B cell (primary cell): Measurements from ENCODE around the gene PPT2. TPM values are rescaled to one million over a fixed set of nuclear protein-coding genes. Genes with fewer than 3 reads are reported as not detected.

Experiments used
- ATAC-seq: fragments of 200-7000 bp; cut with Tn5 transposase; one replicate; pipeline ENCODE4 v1.10.0; 2021; ENCODE audit warnings: low read depth, mild to moderate bottlenecking, moderate number of reproducible peaks, moderate library complexity
- CTCF ChIA-PET: fragments of 350-600 bp; sonication (Branson Sonifier 250); formaldehyde crosslinking; loops from one replicate; lab custom pipeline; 2021; ENCODE audit warnings: antibody characterized with exemption, inconsistent platforms; lab: Charles Lee
- POLR2A ChIA-PET: fragments of 350-600 bp; sonication (Branson Sonifier 250); formaldehyde crosslinking; loops from one replicate; lab custom pipeline; 2021; ENCODE audit warnings: antibody characterized with exemption; lab: Charles Lee
- DNase-seq: peaks from one replicate; pipeline ENCODE4 v3.0.0; 2013
- H2AFZ ChIP-seq: 2 replicates; pipeline ENCODE4 v1.6.1; 2012; ENCODE audit warnings: mild to moderate bottlenecking, low read depth, low read length; ENCODE audit not compliant: insufficient read depth, poor library complexity, severe bottlenecking
- H3K27ac ChIP-seq, 2 donors: 1 replicate in 1 of 2; 2 replicates in 1 of 2; pipeline ENCODE4 v1.5.1; 2012 to 2013; ENCODE audit warnings: low read length in 2 of 2, mild to moderate bottlenecking in 2 of 2, moderate library complexity in 1 of 2
- H3K27me3 ChIP-seq, 4 experiments: fragments of 200-600 bp in 1 of 4; sonication (generic) in 1 of 4; replicated peaks in 1 of 4; 1 replicate in 2 of 4; 2 replicates in 2 of 4; pipeline versions ENCODE4 v1.6.1 to v1.7.0; 2013 to 2016; ENCODE audit warnings: low read length in 3 of 4, mild to moderate bottlenecking in 2 of 4, mixed read lengths in 1 of 4, moderate library complexity in 1 of 4; ENCODE audit not compliant: insufficient read depth in 4 of 4, control insufficient read depth in 3 of 4; ENCODE audit errors: control extremely low read depth in 1 of 4
- H3K36me3 ChIP-seq, 2 experiments: replicated peaks in 1 of 2; 1 replicate in 1 of 2; 2 replicates in 1 of 2; pipeline versions ENCODE4 v1.6.1 to v1.7.1; 2013; ENCODE audit warnings: low read length in 1 of 2; ENCODE audit not compliant: insufficient read depth in 2 of 2, control insufficient read depth in 1 of 2; ENCODE audit errors: control extremely low read depth in 1 of 2, extremely low read depth in 1 of 2
- H3K4me1 ChIP-seq, 2 donors: fragments of 200-600 bp in 1 of 2; sonication (generic) in 1 of 2; 1 replicate in 1 of 2; 2 replicates in 1 of 2; pipeline versions ENCODE4 v1.5.1 to v1.6.1; 2013 to 2017; ENCODE audit warnings: low read length in 2 of 2; ENCODE audit not compliant: control insufficient read depth in 2 of 2, insufficient read depth in 2 of 2
- H3K4me2 ChIP-seq: replicated peaks from 2 replicates; pipeline ENCODE3; 2012; ENCODE audit warnings: mild to moderate bottlenecking, low read depth, low read length; ENCODE audit not compliant: poor library complexity, severe bottlenecking
- H3K4me3 ChIP-seq, 5 experiments: fragments of 200-600 bp in 1 of 5; sonication (generic) in 1 of 5; 1 replicate in 3 of 5; 2 replicates in 2 of 5; pipeline versions ENCODE4 v1.5.1 to v1.7.0; 2011 to 2016; ENCODE audit warnings: low read length in 4 of 5, mild to moderate bottlenecking in 4 of 5, low read depth in 2 of 5, control low read depth in 1 of 5, moderate library complexity in 1 of 5; ENCODE audit not compliant: insufficient read depth in 1 of 5; ENCODE audit errors: control extremely low read depth in 1 of 5, extremely low read depth in 1 of 5
- H3K79me2 ChIP-seq: fragments of 200-600 bp; sonication (generic); one replicate; pipeline ENCODE4 v1.6.0; 2016; ENCODE audit warnings: low read length; ENCODE audit not compliant: control insufficient read depth, insufficient read depth
- H3K9ac ChIP-seq: fragments of 200-600 bp; sonication (generic); 2 replicates; pipeline ENCODE4 v1.6.1; 2017; ENCODE audit warnings: mild to moderate bottlenecking, low read length, moderate library complexity
- H3K9me3 ChIP-seq, 3 donors: one replicate each; pipeline versions ENCODE4 v1.6.1 to v1.7.1; 2013; ENCODE audit warnings: low read length in 2 of 3; ENCODE audit not compliant: control insufficient read depth in 2 of 3, insufficient read depth in 1 of 3; ENCODE audit errors: control extremely low read depth in 1 of 3
- H4K20me1 ChIP-seq: 2 replicates; pipeline ENCODE4 v1.6.0; 2012; ENCODE audit warnings: mild to moderate bottlenecking, low read length; ENCODE audit not compliant: insufficient read depth, control insufficient read depth, poor library complexity, severe bottlenecking
- H3K27ac Mint-ChIP-seq: one replicate; pipeline ENCODE4 v1.8.0; 2021; ENCODE audit warnings: mixed read lengths
- H3K27me3 Mint-ChIP-seq: one replicate; pipeline ENCODE4 v1.8.0; 2021; ENCODE audit warnings: mixed read lengths
- H3K4me1 Mint-ChIP-seq: one replicate; pipeline ENCODE4 v1.8.0; 2021; ENCODE audit warnings: mixed read lengths
- H3K4me3 Mint-ChIP-seq: one replicate; pipeline ENCODE4 v1.8.0; 2021; ENCODE audit warnings: mixed read lengths
- H3K9me3 Mint-ChIP-seq: one replicate; pipeline ENCODE4 v1.8.0; 2022; ENCODE audit warnings: mixed read lengths; ENCODE audit not compliant: insufficient read depth
- CTCF ChIP-seq: fragments of 200-600 bp; IDR thresholded peaks from one replicate; pipeline ENCODE4 v1.8.0; 2022; ENCODE audit warnings: antibody characterized with exemption, mild to moderate bottlenecking
- EZH2 ChIP-seq: IDR thresholded peaks from 2 replicates; pipeline ENCODE4 v1.6.1; 2012; ENCODE audit warnings: borderline replicate concordance, low read depth, mild to moderate bottlenecking, moderate library complexity, low read length; ENCODE audit not compliant: insufficient read depth, poor library complexity, severe bottlenecking
- WGBS: methylation state at CpG from one replicate; pipeline ENCODE4 v1.1.5; 2013; ENCODE audit warnings: missing lambda C conversion rate; ENCODE audit not compliant: insufficient coverage; 5-methylcytosine and 5-hydroxymethylcytosine counted together
- intact Hi-C: fragments of 100-400 bp; cut with micrococcal nuclease; formaldehyde crosslinking; loops from one replicate; pipeline ENCODE4 v1.10.0; 2022
- polyA plus RNA-seq: library from polyadenylated mRNA; depleted of rRNA; stranded (reverse); fragments of >200 nt; gene quantifications from 2 replicates; pipeline ENCODE4 v1.2.3, GENCODE V29; 2012
- total RNA-seq, 2 donors: library from RNA; stranded (reverse); fragments of 120-200 nt in 1 of 2; gene quantifications; 1 replicate in 1 of 2; 2 replicates in 1 of 2; pipeline versions ENCODE4 v1.2.3 to v1.2.4, GENCODE V29; 2013 to 2022

The PPT2 gene
- total and polyA plus RNA-seq, 2 donors (not counting 1 experiment from before 2014, with no cell fraction given): 1.2 to 4.2 TPM

GRCh38 chr6:32179766-32180405 is 25.9 kb downstream of the PPT2 start:
- intact Hi-C loops: loop anchor here (5.0 kb wide), 6 partner anchors 223 to 1392 kb away; partner anchors contain the start of genes CSNK2B, HSD17B8, LY6G5B and NELFE
- Histone ChIP-seq H3K27me3 (no peaks in the 10 kb centered on the region), H2AFZ (no peak overlapping the region), H3K9ac (no peak overlapping the region), H3K4me3 (no peak overlapping the region), H3K9me3 (no peaks in the 10 kb centered on the region), H3K79me2 (peaks cover 38% of the 10 kb centered on the region), H3K4me2 (peak overlapping the region; percentile 93), H3K4me1 (peaks cover 31 to 37% of the 10 kb centered on the region in 2 donors), H3K36me3 (peaks cover 0 to 40% of the 10 kb centered on the region in 2 experiments), H4K20me1 (no peaks in the 10 kb centered on the region), H3K27ac (no peak overlapping the region)
- H3K27me3 Mint-ChIP-seq: no peaks in the 10 kb centered on the region
- peaks cover 57% of the 10 kb centered on the region for H3K4me1 Mint-ChIP-seq
- TF ChIP-seq EZH2 (no peak), CTCF (no peak)
- CTCF ChIA-PET: interaction anchor here (1.0 to 1.2 kb wide), 3 partner anchors 16 to 805 kb away, joined by 3 to 4 read pairs (median 4); no protein-coding TSS in a partner anchor
- POLR2A ChIA-PET: interaction anchor here (1.0 to 1.7 kb wide), 3 partner anchors 10 to 15 kb away, joined by 3 to 7 read pairs (median 5); partner anchors contain the start of genes GPSM3 and PBX2
- peak overlapping the region; percentile 44 for H3K27ac Mint-ChIP-seq
- peak overlapping the region; percentile 97 for H3K4me3 Mint-ChIP-seq
- DNase-seq: no peak
- H3K9me3 Mint-ChIP-seq: no peaks in the 10 kb centered on the region
- ATAC-seq: no peak
- WGBS: 89% methylated on average over 9 of the region's 10 CpGs

GRCh38 chr6:32181148-32181702 is 27.3 kb downstream of the PPT2 start:
- no peak for TF ChIP-seq EZH2
- POLR2A ChIA-PET: no interaction called here
- peak; percentile 4 for DNase-seq
- Histone ChIP-seq H3K4me2 (no peak overlapping the region), H3K27ac (no peak overlapping the region), H3K4me1 (peaks cover 23 to 26% of the 10 kb centered on the region in 2 donors), H3K9ac (no peak overlapping the region), H3K36me3 (peaks cover 0 to 45% of the 10 kb centered on the region in 2 experiments), H4K20me1 (no peaks in the 10 kb centered on the region), H3K27me3 (no peaks in the 10 kb centered on the region), H3K4me3 (no peak overlapping the region), H2AFZ (no peak overlapping the region), H3K9me3 (no peaks in the 10 kb centered on the region), H3K79me2 (peaks cover 28% of the 10 kb centered on the region)
- no peak for ATAC-seq
- Mint-ChIP-seq H3K4me1 (peaks cover 52% of the 10 kb centered on the region), H3K9me3 (no peaks in the 10 kb centered on the region), H3K27ac (peak overlapping the region; percentile 20), H3K27me3 (no peaks in the 10 kb centered on the region), H3K4me3 (no peak overlapping the region)
- intact Hi-C loops: no loop called here
- WGBS: 94% methylated on average over 13 of the region's 15 CpGs
- CTCF ChIA-PET: no interaction called here
